Epithelial cell of prostate (primary cell): ENCODE results near the gene FMNL2.
"Not testable (repeated sequence)": the region's sequence is repeated elsewhere in the genome, so short reads cannot be mapped to it uniquely, and the experiment has no call there.

Experiments used
- DNase-seq: peaks from one replicate; pipeline ENCODE4 v3.0.0-alpha.2; 2011; ENCODE audit warnings: low read depth, low spot score
- H3K27ac ChIP-seq: fragments of 450-650 bp; 2 replicates; pipeline ENCODE4 v1.5.1; 2017; ENCODE audit warnings: mild to moderate bottlenecking

FMNL2 gene

DNA sequence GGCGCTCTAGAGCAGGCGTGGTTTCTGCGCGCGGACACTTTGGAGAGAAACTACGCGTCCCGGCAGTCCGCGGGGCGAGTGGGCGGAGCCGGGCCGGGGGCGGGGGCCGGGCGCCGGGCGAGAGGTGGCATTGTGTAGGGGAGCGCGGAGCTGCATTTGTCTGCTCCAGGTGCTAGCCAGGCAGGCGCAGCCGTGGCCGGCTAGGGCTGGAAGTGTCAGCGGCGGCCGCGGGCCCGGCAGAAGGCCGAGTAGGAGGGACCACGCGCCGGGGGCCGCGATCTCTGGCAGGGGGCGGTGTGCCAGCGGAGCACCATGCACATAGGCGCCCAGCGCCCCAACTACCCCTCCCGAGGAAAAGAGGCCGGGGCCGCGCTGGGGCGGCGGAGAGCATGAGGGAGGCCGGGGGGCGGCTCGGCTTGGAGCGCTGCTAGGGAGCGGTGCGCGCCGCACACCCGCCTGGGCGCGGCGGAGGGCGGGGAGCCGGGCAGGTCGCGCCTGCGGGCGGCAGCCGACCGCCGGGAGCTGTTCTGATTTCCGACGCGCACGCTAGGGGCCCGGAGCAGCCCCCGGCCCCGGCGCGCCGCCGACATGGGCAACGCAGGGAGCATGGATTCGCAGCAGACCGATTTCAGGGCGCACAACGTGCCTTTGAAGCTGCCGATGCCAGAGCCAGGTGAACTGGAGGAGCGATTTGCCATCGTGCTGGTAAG is at the start of gene FMNL2:
Gene FMNL2, plus strand, starts transcription at position 159 of the 710 bp plus-strand sequence.
- no peak for DNase-seq
- H3K27ac ChIP-seq: peak within 1 kb of the TSS; percentile 80

DNA sequence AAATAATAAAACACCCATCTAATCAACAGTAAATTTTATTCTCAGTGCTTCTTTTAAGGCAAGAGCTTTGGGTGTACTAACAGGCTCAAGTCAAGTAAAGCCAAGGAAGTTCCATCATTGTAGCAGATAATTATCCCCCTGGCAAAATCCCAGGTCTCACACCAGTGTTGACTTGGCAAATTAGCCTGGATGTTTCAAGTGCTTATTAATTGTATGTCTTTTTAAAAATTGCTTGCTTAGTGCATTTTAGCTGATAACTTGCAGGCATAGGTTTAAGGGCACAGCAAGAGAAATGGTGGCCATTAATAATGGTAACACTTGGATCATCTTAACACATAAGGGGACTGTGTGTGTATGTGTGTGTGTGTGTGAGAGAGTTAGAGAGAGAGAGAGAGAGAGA is 42.0 kb upstream of the FMNL2 start:
- no peak overlapping the region for H3K27ac ChIP-seq
- DNase-seq: no peak

DNA sequence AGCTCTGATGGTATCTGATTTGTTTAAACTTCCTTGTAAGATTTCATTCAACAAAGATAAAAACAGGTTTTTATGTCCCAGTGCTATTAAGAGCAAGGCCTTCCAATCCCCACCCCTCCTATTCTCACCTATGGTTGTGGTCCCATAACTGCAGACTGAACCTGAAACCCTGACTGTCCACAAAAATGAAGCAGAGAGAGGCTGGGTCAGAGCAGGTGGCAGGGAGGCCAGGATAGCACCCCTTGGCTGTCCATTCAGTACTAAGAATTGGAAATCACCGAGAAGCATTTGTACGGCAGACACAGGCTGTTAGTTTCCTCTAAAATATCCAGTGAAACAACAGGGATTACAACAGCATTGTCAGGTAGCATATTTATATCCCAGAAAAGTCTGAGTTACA is 37.3 kb upstream of the FMNL2 start:
- H3K27ac ChIP-seq: no peak overlapping the region
- no peak for DNase-seq

DNA sequence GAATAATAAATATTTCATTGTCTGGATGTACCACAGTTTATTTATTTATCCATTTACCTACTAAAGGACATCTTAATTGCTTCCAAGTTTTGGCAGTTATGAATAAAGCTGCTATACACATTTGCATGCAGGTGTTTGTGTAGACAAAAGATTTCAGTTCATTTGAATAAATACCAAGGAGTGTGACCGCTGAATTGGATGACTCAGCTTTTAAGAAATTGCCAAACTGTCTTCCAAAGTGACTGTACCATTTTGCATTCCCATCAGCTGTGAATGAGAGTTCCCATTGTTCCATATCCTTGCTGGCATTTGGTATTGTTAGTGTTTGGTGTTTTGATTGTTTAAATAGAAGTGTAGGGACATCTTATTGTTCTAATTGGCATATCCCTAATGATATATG is 36.2 kb upstream of the FMNL2 start:
- no peak overlapping the region for H3K27ac ChIP-seq
- DNase-seq: no peak

DNA sequence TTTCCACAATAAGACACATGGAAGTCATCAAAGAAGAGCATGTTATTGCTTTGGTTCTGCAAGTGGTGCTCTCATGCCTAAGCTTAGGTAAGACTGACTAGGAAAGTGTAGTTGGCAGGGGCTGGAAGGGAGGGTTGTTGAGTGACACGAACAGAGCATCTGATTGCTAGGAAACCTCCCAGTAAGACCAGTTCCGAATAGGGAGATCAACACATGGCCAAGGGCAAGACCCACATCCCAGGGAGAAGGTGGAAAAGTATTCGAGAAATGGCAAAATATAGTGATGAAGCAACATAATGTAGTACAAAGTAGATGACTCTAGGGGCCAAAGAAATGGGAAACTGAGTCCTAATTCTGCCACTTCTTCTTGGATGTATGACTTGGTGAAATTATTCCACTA is 33.8 kb upstream of the FMNL2 start:
- DNase-seq: no peak
- H3K27ac ChIP-seq: no peak overlapping the region

DNA sequence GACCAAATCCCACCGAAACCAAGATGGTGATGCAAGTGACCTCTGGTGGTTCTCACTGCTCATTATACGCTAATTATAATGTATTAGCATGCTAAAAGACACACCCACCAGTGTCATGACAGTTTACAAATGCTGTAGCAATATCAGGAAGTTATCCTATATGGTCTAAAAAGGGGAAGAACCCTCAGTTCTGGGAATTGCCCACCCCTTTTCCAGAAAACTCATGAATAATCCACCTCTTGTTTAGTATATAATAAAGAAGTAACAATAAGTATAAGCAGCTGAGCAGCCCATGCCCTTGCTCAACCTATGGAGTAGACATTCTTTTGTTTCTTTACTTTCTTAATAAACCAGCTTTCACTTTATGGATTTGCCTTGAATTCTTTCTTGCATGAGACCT is 31.0 kb upstream of the FMNL2 start:
- no peak for DNase-seq

DNA sequence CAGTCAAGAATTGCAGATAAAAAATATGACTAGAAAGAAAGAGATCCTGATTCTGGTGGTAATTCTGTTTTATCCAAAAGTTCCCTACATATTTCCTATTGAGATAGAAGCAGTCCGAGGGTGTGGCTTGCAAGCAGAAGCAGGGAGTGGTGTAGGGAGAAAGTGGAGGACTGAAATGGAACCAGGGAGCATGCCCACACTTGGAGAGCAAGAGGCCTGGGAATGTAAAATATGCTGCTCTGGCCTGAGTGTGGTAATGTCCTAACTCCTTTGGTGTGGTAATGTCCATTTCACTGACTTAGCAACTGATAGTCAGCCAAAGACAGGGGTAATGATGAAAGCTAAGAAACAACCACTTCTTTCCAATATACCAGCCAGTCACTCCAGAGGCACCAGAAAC is 30.1 kb upstream of the FMNL2 start:
- DNase-seq: no peak
- H3K27ac ChIP-seq: no peak overlapping the region

More for the DNA sequence above, 31.0 kb upstream of the FMNL2 start:
- no peak overlapping the region for H3K27ac ChIP-seq

DNA sequence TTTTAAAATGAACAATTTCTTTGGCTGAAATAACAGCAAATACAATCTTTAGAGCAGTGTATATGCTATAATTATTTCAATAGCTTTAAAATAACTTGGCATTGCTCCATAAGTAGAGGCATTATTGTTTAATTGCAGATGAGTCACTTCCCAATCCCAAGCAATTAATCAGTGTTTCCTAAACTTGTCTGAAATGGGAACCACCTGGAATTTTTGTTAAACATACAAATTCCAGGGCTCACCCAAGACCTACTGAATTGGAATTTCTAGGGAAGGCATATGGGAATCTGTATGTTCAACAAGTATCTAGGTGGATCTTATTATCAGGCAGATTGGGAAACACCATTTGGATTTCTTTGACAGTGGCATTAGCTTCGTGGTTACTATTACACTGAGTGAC is 27.1 kb upstream of the FMNL2 start:
- DNase-seq: no peak
- no peak overlapping the region for H3K27ac ChIP-seq

DNA sequence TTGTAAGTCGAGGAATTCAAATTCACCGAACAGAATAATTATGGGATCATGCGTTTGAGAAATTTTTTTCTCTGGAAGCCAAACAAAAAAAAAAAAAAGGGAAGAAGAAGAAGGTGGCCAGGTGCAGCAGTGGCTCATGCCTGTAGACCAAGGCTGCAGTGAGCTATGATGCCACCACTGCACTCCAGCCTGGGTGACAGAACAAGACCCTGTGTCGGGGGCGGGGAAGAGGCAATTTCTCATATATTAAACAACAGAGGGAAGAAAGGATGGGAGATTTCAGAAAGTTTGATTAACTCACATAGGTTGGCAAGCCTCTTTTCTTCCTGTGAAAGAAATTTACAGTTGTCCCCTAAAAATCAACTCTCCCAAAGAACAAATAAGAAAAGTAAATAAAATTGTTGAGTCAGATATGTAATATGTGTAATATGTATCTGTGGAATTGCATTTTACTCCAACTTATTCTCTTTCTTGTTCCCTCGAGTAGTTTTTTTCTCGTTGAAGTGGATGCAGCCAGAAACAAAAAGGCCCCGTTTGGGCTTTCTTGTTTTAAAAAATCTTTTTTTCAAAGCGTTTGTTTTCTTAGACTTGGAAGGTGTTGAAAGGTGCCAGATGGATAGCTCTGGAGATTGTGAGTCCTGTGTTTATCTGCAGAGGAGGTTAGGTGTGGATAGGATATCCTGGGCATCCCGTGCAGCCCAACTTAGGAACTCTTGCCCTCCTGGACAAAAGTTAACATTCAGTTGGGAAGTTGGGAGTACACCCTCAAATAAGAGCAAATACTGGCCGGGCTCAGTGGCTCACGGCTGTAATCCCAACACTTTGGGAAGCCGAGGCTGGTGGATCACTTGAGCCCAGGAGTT is 25.4 kb upstream of the FMNL2 start:
- no peak for DNase-seq
- H3K27ac ChIP-seq: no peak overlapping the region

DNA sequence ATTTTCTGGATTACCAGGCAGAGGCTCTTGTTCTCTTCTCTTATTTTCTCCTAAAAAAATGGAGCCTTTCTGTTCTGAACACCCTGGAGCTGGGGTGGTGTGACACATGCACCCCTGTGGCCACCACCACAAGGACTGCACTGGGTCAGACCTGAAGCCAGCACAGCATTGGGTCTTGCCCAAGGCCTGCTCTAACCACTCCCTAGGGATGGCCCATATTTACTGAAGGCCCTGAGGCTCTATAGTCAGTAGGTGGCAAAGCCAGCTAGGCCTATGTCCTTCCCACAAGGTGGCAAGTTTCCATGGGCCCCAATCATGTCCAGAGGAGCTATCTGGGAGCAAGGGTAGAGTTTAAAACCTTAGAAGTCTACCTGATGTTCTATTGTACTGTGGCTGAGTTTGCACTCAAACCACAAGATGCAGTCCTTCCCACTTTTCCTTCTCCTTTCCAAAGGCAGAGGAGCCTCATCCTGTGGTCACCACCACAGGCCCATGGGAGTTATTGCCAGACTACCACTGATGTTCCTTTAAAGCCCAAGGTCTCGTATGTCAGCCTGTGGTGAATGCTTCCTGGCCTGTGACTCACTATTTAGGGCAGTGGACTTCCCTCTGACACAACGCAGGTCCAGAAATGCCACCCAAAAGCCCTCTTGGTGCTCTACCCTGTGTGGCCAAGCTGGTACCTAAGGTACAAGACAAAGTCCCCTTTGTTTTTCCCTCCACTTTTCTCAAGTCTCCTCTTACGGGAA is 15.0 kb upstream of the FMNL2 start:
- DNase-seq: no peak
- H3K27ac ChIP-seq: no peak overlapping the region

DNA sequence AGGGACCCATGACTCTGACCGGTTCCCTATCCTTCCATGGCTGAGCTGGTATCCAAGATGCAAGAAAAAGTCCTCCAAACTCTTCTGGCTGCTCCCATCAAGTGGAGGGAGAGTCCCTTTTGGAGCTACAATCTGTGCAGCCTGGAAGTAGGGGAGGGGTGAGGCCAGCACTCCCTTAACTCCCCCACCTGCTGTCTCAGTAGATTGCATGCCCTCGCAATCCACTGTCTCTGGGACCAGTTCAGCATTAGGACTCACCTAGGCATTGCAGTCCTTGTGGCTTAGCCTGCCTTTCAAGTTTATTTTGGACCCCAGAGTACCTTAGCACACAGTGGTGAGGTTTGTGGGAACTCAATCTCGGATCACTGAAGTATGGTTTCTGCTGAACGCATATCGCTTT is 14.2 kb upstream of the FMNL2 start:
- DNase-seq: no peak
- no peak overlapping the region for H3K27ac ChIP-seq

DNA sequence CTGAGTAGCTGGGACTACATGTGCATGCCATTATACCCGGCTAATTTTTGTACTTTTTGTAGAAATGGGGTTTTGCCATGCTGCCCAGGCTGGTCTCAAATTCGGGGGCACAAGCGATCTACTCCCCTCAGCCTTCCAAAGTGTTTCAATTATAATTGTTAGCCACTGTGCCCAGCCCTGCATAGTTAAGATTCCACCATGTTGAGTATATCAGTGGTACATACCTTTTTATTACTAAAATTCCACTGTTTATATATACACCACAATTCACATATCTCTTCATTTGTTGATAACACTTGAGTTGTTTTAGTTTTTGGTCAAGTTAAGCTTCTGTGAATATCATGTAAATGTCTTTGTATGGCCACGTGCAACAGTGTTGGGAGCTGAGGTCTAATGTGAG is 12.8 kb upstream of the FMNL2 start:
- no peak for DNase-seq
- no peak overlapping the region for H3K27ac ChIP-seq

DNA sequence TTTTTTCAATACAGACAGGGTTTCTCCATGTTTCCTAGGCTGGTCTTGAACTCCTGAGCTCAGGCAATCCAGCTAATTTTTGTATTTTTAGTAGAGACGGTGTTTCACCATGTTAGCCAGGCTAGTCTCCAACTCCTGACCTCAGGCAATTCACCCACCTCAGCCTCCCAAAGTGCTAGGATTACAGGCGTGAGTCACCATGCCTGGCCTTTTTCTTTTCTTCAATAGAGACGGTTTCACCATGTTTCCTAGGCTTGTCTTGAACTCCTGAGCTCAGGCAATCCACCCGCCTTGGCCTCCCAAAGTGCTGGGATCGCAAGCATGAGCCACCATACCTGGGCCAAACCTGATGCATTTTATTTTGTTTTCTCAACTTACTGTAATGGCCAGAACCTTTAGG is 9.8 kb upstream of the FMNL2 start:
- not testable (repeated sequence) for DNase-seq, H3K27ac ChIP-seq

DNA sequence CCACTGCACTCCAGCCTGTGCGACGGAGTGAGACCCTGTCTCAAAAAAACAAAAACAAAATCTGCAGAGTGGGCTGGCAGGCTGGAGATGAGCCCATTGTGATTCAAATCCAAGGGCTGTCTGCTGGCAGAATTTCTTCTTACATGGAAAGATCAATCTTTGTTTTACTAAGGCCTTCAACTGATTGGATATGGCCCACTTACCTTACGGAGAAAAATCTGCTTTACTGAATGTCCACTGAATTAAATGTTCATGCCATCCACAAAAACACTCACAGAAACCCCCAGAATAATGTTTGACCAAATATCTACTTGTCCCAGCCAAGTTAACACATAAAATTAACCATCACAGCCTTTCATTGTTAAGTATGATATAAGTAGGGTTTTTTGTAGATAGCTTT is 8.3 kb upstream of the FMNL2 start:
- no peak for DNase-seq
- no peak overlapping the region for H3K27ac ChIP-seq

DNA sequence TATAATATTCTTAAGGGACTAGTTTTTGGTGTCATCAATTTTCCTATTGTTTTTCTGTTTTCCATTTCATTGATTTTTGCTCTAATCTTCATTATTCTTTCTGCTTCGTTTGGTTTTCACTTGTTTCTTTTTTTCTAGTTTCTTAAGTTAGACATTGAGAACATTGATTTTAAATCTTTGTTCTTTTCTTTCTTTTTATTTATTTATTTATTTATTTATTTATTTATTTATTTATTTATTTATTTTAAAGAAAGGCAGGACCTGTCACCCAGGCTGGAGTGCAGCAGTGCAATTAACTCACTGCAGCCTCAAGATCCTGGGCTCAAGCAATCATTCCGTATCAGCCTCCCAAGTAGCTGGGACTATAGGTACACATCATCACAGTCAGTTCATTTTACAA is 7.0 kb upstream of the FMNL2 start:
- DNase-seq: no peak
- H3K27ac ChIP-seq: no peak overlapping the region

DNA sequence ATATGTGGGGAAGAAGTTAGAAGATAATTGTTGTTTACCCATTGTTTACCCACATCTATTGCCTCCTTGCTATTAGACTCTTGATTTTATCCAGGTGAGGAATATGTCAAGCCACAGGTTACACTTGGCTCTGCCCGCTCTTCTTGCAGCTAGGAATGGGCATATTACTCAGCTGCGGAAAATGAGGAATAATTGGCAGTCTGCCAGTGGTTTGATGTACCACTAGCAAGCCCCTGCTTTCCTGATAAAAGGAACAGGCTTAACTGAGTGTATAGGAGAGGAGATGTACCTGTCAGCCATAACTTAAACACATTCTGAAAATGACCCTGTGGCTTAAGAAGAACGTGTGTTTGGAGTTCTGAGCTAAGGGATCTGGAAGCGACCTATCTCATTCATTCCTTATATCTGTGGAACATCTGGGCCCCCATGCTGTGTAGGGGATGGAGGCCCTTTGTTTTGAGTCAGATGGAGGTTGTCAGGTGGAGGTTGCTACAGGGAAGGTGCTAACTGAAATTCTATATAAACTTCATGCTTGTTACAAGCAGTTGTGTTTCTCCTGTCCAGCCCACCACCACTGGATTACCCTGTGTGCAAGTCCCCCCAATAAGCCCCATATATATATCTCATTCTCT is 4.6 kb upstream of the FMNL2 start:
- no peak for DNase-seq

DNA sequence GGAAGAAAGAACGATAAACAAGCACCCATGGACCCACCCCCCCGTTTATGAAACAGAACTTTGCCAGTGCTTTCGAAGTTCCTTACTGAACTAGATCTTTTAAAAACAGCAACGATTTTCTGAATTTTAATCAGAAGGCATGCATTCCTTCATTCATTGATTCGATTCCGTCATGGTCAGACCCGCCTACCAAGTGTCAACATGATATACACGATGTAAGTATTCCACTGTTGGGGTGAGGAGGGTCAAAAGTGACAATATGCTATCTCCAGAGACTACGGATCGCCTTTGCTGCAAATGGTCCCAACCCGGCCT is 316 bp upstream of the FMNL2 start:
- H3K27ac ChIP-seq: peak overlapping the region; percentile 80
- DNase-seq: no peak

More for the DNA sequence above, 4.6 kb upstream of the FMNL2 start:
- H3K27ac ChIP-seq: no peak overlapping the region

DNA sequence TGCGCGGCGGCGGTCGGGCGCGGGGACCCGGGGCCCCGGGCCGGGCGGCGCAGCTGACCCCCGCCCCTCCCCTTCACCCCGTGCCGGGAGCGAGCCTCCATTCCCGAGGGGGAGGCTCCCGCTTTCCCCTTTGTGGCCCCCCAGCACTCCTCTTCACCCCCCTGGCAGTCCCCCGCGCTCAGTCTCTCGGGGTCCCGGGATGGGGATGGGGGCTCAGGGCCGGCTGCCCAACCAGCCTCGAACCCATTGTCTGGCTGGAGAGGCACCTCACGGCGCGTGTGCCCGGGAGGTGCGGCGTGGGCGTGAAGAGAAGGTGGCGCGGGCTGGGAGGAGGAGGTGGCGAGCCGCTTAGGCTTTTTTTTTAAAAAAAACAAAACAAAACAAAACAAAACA is 748 bp downstream of the FMNL2 start:
- peak overlapping the region; percentile 80 for H3K27ac ChIP-seq
- no peak for DNase-seq

DNA sequence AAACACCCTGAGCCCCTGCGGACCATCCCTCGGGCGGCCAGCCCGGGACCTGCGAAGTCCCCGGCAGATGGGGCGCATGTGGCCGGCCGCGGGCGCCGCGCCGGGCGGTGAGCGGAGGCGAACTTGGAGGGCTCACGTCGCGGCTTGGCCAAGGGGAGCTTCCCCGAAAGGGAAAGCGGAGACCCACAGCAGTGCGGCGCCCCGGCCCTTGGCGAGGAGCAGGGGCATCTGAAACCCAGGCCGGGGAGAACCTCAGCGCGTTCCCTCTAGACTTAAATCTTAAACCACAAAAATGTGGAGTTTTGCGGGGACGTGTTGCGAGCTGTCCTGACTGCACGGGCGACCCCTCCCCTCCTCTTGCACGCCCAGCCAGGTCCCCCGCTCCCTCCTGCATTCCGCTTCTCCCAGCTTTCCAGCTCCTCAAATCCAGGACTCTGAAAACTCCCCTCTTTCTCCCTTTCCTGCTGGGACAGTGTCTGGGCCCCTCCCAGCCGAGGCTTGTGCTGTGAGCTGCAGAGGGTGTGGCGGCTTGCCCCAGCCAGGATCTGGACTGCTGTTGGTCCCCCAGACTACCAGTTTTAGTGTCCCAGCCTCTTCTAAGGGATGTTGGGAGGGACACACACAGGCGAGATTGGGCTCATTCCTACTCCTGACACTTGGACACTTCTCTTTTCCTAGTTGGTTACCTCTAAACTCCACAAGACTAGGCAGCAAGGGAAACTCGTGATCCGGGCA is 1.3 kb downstream of the FMNL2 start:
- no peak for DNase-seq
- H3K27ac ChIP-seq: peak overlapping the region; percentile 80

DNA sequence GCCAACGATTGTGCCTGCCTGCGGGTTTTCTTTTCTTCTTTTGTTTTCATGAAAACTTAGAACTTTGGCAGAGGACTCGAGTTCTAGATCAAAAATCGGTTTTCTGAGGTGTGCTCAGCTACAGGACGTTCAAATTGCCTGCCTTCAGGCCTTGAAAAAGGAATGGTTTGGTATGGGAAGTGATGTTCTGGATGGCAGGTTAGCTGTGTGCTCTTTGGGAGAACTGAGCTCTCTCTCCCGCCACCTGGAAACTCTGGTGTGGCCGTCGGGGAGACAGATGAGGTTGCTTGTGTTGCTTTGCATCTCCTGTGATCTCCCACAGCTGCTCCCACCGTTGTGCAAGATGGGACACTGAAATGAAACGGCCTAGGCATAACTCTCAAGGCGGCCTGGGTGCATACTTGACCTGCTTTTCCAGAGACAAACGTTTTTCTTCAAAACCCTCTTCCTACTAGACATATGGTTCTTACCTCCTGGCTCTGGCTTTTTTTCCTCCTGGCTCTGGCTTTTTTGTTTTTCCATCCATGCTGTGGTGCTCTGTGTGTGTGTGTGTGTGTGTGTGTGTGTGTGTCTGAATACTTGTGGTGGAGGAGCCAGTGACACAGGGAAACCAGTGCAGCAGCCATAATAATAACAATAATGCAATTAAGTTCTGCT is 2.0 kb downstream of the FMNL2 start:
- peak overlapping the region; percentile 80 for H3K27ac ChIP-seq

More for the DNA sequence above, 2.0 kb downstream of the FMNL2 start:
- no peak for DNase-seq
